Measurements from ENCODE around the gene PKNOX2.

Gene PKNOX2

GRCh38 chr11:125327518-125328224 is 163.1 kb downstream of the PKNOX2 start:
- no peak overlapping the region for H3K4me3 ChIP-seq (ENCODE audit: control insufficient read depth, low read depth, low read length)

GRCh38 chr11:125328225-125328580 is 163.7 kb downstream of the PKNOX2 start:
- TF ChIP-seq, protein P1, sequence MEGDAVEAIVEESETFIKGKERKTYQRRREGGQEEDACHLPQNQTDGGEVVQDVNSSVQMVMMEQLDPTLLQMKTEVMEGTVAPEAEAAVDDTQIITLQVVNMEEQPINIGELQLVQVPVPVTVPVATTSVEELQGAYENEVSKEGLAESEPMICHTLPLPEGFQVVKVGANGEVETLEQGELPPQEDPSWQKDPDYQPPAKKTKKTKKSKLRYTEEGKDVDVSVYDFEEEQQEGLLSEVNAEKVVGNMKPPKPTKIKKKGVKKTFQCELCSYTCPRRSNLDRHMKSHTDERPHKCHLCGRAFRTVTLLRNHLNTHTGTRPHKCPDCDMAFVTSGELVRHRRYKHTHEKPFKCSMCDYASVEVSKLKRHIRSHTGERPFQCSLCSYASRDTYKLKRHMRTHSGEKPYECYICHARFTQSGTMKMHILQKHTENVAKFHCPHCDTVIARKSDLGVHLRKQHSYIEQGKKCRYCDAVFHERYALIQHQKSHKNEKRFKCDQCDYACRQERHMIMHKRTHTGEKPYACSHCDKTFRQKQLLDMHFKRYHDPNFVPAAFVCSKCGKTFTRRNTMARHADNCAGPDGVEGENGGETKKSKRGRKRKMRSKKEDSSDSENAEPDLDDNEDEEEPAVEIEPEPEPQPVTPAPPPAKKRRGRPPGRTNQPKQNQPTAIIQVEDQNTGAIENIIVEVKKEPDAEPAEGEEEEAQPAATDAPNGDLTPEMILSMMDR (conservative IDR thresholded peaks at IDR 0.05; ENCODE audit: control insufficient read depth, insufficient read depth, low read depth, low read length), result no peak
- no peak for DNase-seq (ENCODE audit: low read depth)
- no peak overlapping the region for H3K4me3 ChIP-seq (ENCODE audit: control insufficient read depth, low read depth, low read length)

More at GRCh38 chr11:125327518-125328224, 163.1 kb downstream of the PKNOX2 start:
- no peak for DNase-seq (ENCODE audit: low read depth)
- TF ChIP-seq, protein P1 (conservative IDR thresholded peaks at IDR 0.05; ENCODE audit: control insufficient read depth, insufficient read depth, low read depth, low read length), result no peak

- DNase-seq (ENCODE audit: low read depth), result no peak
- TF ChIP-seq, protein P1 (conservative IDR thresholded peaks at IDR 0.05; ENCODE audit: control insufficient read depth, insufficient read depth, low read depth, low read length), result no peak
- no peak overlapping the region for H3K4me3 ChIP-seq (ENCODE audit: control insufficient read depth, low read depth, low read length)
These were observed 165.2 kb downstream of the PKNOX2 start for GRCh38 chr11:125329786-125330185.

GRCh38 chr11:125330462-125331325 is 166.1 kb downstream of the PKNOX2 start:
- no peak overlapping the region for H3K4me3 ChIP-seq (ENCODE audit: control insufficient read depth, low read depth, low read length)
- TF ChIP-seq, protein P1 (conservative IDR thresholded peaks at IDR 0.05; ENCODE audit: control insufficient read depth, insufficient read depth, low read depth, low read length), result no peak
- DNase-seq (ENCODE audit: low read depth), result no peak

DNA sequence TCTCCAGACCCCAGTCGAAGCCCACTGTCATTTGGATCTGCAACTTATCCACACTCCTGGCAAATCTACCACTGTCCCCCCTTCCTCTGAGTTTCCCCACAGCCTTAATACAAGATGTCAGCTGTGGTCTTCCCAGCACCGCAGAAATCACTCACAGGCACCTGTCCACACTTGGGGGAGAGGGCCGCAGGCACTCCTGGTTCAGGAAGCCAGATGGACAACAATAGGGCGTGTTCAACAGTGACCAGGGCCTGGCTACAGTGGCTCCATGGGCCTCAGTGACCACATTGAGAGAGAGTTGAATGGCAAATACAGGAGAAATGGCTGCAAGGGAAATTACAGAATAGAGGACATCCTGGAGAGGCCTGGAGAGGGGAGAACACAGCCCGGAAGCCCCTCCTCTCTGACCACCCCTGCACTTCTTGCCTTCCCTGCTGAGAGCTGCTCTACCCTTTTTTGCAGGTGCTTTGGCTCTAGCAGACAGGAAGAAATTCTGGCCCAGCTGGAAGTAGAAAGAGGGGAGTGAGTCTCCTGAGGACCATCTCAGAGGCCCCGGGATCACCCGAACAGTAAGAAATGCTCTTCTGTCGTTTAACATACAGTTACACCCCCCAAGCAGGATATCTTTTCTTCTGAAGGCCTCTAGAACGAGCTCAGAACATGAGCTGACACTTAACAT is 166.9 kb downstream of the PKNOX2 start:
- H3K4me3 ChIP-seq (ENCODE audit: control insufficient read depth, low read depth, low read length), result no peak overlapping the region
- TF ChIP-seq, protein P1 (conservative IDR thresholded peaks at IDR 0.05; ENCODE audit: control insufficient read depth, insufficient read depth, low read depth, low read length), result no peak
- no peak for DNase-seq (ENCODE audit: low read depth)

DNA sequence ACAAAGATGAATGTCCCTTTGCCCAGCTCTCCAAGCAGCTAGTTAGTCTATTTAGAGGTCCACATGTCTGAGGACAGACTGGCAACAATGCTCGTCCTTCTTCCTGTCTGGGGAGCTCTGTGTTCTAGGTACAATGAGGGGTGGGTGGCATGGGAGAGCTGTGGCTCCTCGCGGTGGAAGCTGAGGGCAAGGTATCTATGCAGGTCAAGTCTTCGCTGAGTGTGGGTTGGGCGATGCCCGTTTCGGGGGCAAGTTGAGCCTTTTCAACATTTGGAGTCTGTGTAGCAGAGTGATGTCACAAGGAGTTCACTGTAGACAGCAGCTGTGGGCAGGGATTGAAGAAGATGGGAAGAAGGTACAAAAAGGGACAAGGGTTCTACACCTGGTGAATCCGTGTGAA is 168.3 kb downstream of the PKNOX2 start:
- TF ChIP-seq, protein P1 (conservative IDR thresholded peaks at IDR 0.05; ENCODE audit: control insufficient read depth, insufficient read depth, low read depth, low read length), result no peak
- DNase-seq (ENCODE audit: low read depth), result no peak
- no peak overlapping the region for H3K4me3 ChIP-seq (ENCODE audit: control insufficient read depth, low read depth, low read length)

Measured in fibroblast of mammary gland (primary cell).